GM21390 (cell line): ENCODE measurements around the gene CREB3L2.
"Not testable (repeated sequence)": the region's sequence is repeated elsewhere in the genome, so short reads cannot be mapped to it uniquely, and the experiment has no call there.

Experiments used
- ATAC-seq: cut with Tn5 transposase; IDR thresholded peaks from one replicate; pipeline ENCODE4 v1.9.1; 2021; ENCODE audit not compliant: unreplicated experiment

Gene CREB3L2

DNA sequence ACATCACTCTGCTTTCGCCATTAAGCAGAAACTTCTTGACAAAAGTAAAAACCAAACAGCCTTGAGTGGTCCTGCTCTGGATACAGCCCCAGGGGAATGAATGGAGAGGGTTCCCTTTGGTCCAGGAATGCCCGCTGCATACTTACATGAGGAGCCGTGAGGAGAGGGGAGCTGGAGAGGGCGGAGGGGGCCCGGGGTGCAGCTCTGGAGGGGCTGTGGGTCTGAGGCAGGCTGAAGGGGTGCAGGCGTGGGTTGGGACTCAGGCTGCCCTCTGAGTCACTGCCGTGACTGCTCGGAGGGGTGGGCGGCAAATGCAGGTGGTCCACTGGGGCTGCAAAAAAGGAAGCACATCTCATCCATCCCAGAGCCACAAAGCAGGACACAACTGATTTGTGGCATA lies 93.8 kb downstream of the CREB3L2 start:
- ATAC-seq, result no peak

DNA sequence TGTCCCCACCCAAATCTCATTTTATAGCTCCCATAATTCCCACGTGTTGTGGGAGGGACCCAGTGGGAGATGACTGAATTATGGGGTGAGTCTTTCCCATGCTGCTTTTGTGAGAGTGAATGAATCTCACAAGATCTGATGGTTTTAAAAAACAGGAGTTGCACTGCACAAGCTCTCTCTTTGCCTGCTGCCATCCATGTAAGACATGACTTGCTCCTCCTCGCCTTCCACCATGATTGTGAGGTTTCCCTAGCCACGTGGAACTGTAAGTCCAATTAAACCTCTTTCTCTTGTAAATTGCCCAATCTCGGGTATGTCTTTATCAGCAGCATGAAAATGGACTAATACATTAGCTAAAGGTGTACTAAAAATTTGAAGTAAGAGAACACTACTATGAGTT lies 95.2 kb downstream of the CREB3L2 start:
- not testable (repeated sequence) for ATAC-seq

DNA sequence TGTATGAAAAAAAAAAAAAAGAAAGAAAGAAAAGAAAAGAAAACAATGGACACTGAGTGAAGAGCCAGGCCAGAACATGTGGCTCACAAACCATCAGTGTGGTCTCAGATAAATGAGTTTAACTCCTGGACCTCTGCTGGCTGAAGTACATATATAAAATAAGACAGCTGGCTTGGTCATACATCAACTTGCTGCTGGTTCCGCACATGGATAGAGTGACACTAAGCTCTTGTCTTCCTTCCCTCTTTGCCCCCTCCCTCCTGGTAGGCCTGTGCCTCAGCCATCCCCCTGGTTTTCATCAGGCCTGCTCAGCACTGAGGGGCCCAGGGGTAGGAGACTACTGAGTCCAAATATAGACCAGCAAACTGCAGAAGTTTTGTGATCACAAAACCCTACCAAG lies 97.1 kb downstream of the CREB3L2 start:
- ATAC-seq, result no peak

DNA sequence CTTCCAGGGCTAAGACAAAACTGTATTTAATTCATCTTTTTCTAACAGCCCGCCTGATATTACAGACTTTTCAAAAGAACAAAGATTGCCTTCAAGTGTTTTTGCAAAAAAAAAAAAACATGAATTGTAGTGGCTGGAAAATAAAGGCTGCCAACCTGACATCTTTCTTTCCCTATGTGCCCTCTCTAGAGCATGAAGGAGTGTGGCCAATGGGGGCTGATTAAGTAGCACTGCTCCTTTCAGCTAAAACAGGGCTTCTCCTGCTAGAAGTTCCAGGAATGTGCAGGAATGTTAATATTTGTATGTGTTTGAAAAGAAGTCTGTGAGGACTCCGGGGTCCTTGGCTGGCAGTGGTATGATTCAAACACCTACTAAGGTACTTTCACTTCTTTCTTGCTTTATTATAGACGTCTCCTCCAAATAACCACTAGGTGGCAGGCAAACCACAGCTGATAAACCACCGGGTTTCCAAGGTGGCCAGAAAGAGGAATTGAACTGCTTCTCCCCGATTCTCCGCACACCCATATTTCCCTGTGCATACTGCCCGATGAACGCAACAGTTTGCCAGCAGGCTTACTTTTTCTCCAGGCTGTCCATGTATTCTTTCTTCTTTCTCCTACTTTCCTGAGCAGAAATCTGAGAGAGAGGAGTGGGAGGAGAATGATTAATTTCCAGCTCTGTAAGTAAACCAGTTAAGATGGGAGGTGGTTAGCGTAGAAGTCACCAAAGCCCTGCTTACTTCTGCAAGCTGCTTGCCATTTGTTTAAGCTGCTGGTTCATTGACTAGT lies 98.3 kb downstream of the CREB3L2 start:
- ATAC-seq, result peak; percentile 72

DNA sequence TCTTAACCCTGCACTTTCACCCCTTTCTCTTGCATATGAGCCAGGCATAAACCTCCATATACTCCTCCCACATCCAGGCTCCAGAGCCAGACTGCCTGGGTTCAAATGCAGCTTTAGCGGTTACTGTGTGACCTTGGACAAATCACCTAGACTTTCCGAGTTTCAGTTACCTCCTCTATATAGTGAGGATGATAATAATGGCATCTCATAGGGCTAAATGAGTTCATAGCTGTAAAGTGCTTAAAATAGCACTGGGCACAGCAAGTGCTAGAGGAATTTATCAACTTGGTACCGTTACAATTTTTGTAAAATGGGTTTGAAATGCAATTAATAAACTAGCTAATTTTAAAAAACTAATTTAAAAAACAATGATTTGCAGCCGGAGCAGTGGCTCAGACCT lies 101.7 kb downstream of the CREB3L2 start:
- no peak for ATAC-seq

DNA sequence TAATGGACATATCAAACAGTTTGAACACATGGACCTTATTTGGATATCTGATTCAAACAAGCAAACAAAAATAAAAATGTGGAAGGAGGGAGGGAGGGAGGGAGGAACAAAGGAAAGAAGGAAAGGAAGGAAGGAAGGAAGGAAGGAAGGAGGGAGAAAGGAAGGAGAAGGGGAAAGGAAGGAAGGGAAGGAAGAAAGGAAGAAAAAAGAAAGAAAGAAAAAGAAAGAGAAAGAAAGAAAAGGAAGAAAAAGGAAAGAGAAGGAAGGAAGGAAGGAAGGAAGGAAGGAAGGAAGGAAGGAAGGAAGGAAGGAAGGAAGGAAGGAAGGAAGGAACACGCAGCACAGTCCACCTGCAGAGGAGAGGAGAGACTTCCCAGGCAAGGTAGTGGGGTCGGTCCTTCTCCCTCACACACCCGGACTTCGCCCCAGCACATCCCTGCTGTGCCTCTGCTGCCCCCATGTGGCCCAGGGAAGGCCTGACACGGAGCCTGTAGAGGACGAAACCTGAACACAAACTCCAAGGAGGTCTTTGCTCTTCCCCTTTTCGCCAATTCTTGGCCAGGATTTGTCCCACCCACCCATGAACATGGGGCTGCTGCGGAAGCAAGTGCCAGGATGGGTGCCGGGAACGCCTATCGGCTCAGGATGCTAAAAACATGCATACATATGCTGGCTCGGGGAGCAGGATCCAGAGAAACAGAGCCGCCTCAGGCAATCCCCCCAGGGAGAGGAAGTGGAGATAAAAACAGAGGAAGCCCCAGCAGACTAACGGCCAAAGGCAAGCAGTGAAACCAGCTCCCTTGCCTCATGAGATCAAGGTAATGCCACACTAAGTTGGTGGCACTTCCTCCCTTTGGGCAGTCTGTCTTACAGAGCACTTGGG lies 102.8 kb downstream of the CREB3L2 start:
- peak; percentile 68 for ATAC-seq

DNA sequence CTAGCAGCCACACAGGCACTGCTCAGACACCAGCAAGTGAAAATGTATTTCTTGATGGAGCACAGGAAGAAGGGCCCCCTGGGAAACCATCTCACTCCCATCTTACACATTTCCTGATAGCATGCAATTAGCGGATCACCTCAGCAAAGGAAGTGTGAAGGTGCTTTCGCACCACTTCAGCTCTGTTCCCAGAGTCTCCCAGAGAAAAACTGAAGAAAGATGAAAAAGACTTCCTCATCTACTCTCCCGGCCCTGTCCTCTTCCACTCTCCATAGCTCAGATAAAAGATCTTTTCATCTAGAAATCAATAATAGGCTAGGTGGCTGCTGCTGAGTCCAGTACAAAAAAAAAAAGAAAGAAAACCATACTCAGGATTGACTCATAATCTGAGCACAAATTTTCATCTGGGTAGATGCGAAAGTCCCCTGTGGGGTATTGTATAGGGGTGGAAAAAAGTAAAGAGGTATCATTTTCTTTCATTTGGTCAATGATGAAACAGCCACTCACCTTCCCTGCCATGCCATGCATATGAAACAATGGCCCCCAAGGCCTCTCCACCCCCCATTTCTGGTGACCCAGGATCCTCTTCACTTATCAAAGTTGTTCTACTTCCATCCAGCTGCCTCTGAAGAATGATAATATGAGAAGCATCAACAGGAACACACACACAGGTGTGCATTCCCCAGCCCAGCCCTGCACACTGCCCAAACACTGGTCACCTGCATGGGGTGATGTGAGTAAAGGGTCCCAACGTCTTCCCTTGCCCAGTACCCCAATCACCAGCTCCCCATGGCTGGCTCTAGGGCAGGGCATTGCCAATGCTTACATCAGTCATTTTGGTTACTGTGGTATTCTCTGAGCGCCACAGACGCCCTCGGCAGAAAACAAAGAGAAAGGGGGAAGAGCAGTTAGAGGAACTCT lies 106.3 kb downstream of the CREB3L2 start:
- peak; percentile 72 for ATAC-seq

DNA sequence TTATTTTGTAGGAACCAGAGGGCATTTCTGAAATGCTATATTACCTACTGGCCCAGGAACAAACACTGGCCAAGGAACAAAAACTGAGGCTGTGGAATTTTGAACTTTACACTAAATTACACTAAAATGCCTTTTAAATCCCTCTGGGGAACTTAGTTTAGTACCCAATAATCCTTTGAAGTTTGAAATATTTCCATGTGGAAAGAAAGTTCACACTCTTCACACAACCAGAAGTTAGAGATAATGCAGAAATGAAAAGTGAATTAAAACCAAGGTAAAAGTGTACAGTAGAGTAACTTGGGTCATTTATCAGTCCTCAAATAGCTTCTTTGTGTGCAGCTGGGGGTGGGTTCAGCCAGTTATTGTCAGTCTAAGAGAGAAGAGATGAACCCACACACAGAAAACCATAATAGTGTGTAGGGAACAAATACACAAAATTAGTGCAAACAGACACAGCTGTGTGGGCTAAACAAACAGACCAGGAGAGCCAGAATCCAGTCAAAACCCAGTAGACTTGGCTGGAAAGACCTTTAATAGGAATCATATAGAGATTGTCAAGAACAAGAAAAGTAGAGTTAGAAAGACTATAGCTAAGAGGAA lies 108.6 kb downstream of the CREB3L2 start:
- no peak for ATAC-seq

DNA sequence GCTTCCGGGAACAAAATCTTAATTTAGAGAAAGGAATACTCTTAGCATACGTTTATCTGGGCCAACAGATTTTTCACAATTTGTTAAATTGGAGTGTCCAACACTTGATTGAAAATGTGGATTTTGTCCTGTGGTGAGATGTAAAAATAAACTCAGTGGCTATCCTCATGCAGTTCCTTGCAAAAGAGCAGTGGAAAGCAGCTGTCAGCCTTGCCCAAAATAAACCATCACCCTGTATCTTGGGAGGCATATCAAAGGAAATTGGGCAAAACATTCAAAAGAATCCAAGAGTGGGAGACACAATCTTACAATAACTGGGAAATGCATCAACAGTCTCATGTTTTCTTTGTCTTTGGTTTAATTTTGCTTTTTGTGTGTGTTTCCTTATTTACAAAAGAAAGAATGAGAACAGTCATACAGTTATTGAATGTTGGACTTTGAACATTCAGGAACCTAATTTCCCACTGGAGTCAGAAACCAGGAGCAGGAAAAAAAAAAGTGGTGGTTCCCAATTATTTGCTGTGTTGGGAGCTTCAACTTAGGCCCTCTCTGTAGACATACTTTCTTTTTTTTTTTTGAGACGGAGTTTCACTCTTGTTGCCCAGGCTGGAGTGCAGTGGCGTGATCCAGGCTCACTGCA lies 110.8 kb downstream of the CREB3L2 start:
- no peak for ATAC-seq

DNA sequence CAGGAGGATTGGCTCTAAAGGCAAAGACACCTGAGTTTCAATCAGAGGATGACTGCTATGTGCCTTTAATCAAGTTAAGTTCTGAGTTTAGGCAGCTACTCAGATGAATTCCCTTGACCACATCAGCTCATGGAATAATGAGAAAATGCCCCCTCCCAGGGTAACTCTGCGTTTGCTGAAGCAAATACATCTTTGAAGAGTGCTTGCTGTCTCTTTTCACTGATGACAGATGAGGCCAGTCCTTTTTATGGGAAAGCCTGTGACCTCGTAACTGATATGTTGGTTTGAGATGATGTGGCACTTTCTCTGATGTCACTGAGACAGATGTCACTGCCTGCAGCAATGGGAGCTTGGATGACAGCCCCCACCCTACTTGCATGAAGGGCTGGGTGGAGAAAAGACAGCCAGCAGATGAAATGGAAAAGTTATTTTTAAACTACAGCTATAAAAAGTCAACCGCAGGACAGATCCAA lies 111.4 kb downstream of the CREB3L2 start:
- no peak for ATAC-seq

DNA sequence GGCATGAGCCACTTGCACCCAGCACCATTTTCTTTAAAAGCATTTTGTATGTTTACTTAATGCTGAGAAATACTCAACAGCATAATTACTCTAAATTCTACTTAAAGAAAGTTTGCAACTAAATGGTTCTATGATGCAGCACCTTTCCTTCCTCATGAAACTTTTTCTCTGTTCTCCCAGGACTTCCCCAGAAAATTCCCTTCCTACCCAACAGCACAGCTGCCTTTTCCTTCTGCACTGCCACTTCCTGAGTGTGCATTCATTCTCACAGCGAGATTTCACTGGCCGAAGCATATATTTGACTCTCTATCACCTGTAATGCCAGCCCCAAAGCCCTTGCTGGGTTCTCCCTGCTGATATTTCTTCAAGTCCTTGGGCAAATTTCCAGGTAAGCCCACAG lies 113.6 kb downstream of the CREB3L2 start:
- no peak for ATAC-seq

DNA sequence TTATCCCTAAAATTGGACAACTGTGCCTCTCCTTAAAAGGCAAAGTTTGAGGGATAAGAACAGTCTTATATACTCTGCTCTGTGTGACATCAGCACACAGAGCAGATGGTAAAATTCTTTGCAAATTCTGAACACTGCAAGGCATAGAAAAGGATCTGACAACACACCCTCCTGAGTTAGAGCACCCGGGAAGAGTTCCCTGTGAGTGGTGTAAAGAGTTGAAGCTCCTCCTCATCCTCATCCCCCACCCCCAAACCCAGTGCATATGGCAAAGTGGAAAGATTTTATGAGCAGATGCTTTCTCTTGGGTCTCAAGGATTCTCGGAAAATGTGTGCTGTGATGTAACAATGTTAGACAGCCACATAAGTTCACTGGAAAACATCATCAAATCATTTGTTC lies 115.1 kb downstream of the CREB3L2 start:
- ATAC-seq, result no peak

DNA sequence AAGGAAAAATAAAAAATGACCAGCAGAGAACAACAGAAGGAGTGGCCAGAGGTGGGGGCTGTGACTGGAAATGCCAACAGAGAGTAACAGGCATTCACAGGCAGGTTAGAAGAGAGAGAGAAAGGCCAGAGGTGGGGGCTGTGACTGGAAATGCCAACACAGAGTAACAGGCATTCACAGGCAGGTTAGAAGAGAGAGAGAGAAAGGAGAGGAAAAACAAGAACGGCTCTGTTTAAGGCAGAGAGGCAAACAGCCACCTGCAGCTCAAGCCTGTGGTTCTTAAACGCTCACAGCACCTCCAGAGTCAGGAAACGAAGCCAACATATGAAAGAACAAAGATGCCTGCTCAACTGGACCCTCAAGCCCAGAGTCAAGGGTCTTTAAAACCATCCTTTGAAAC lies 115.6 kb downstream of the CREB3L2 start:
- no peak for ATAC-seq

DNA sequence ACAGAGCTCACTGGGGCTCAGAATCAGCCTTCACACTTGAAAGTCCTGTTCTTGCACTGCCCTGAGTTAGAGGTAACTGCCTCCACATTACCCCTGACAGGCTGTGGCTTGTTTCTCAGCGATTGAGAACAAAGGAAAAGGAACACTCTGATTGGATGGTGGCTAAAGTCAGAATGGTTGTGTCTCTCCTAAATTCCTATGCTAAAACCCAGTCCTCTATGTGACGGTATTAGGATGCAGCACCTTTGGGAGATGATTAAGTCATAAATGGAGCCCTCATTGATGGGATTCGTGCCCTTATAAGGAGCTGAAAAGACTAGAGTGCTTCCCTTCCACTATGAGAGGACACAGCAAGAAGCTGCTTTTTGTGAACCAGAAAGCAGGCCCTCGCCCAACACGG lies 116.2 kb downstream of the CREB3L2 start:
- ATAC-seq, result no peak

DNA sequence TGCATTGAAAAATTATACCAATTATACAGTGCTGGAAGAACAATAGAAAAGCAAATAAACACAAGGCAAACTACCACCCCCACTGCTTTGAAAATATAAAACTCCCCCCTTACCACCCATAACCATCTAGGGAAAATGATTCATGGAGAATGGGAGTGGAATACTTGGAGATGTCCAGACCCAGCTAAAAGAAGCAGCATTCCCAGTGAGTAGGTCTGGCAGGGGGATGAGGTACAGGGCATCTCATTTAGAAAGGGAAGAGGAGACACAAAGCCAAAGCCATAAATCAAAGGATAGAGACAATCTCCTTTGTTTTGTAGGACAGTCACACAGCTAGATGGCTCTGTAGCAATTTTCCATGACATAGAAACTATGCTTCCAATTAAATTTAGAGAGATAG lies 119.1 kb downstream of the CREB3L2 start:
- no peak for ATAC-seq

DNA sequence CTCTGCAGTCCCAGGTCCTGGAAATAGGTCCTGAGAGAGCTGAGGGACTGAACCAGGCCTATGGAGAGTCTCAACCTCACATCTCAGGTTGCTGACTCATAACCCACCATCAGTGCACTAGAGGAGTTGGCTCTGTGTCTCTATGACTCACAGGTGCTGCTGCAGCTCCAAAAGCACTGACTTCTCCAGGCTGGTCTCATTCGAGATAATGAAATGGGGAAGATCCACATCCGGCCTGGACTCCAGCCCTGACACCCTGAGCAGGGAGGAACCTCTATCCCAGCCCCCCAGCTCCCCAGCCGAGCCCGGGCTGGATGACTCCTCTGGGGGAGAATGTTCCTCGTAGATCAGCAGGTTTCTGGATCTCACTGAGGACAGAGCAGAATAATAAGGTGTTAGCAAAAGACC lies 119.6 kb downstream of the CREB3L2 start:
- ATAC-seq, result peak; percentile 94

DNA sequence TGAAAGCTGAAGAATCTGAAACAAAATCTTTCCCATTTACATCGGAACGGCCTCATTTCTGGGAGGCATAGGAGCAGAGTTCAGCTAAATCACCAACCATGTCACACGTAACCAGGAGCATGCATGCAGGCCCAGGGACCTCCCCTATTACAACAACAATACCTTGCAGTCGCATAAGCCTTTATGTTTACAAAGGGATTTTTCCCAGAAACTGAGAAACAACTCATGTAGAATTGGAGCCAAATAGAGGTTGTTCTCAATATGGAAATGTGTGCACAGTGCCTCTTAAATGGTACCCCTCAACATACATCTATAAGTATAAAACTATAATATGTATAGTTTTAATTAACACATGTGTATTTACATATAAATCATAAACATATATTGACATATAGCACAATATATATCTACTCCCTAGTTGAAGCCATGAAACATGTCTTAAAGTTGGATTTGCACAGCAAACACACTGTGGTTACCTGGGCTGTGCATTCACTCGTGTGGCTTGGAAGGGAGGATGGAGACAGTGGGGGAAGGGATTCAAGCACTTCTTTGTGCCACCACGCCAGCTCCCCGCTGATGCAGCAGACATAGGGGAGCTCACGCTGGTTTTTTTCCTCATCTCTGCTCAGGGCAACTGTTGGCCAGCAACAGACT lies 120.2 kb downstream of the CREB3L2 start:
- ATAC-seq, result peak; percentile 27

DNA sequence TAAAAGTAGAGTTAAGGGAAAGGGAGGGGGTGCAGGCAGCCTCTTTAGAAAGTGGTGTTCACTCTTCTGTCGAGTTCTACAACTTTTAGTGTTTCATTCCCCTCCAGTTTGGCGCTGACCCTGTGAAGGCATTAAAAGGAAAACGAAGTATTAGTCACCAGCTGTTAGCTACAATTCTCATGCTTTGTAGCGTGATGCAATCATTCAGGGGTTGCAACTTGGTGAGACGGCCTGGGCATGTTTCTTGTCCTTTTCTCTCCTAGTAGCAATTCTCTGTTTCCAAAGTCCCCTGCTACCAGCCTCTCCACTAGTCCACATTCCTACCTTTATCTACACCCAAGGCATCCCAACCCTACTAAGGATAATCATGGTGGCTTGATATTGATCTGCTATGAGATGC lies 121.5 kb downstream of the CREB3L2 start:
- ATAC-seq, result no peak

DNA sequence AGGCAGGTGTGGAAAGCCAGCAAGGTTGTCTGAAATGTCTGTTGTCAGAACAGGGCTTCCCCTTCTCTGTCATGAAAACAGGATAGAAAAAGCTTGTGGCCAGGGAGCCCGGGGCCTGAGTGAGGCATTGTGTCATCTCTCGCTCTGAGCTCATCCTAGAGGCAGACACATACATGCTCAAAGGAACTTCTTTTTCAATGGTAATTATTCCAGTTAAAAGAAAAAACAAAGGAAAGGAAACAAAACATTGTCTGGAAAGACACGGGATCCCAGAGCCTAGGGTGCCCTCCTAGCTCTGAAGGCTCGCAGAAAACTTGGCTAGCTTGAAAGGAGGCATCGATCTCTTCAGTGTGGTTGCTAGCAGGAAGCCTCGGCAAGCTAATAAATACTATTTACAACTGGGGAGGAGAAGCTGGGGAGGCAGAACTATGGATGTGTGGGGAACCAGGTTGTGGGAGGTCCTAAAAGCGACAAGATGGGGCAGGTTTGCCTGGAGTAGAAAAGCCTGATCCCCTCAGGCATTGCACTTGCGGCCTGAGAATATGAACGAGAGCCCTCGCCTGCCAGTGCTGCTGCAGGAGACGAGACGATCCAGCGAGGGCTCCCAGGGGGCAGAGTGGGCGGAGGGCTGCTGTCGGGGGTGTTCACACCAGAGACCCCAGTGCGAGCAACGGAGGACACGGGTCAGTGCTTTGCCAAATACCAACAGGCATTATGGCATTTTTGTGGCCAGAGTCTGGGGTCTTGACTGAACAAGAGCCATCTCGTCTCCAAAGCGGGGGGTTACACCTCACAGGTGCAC lies 122.3 kb downstream of the CREB3L2 start:
- no peak for ATAC-seq
